ACHN (cell line): Measurements from ENCODE around the gene ZPR1.

ENCODE experiments used
- DNase-seq: peaks from one replicate; pipeline ENCODE4 v3.0.0-alpha.2; 2015
- in situ Hi-C: cut with HindIII; loops from 2 replicates; pipeline ENCODE4 v1.10.0; 2017; ENCODE audit warnings: low sequenced_read_pairs, low pct_ligation_motif_present, low pct_unique_long_range_greater_than_20kb

ZPR1 gene

DNA sequence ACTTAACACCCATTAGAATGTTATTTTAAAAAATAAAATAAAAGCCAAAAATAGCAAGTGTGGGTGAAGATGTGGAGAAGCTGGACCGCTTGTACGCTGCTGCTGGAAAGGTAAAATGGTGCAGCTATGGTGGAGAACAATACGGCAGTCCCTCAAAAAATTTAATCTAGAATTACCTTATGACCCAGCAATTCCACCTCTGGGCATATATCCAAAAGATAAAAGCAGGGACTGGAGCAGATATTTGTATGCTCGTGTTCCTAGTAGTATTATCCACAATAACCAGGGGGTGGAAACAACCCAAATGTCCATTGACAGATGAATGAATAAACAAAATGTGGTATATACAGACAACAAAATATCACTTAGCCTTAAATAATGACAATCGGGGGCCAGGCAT is 10.0 kb upstream of the ZPR1 start:
- DNase-seq, result no peak
- in situ Hi-C loops, result no loop called here

DNA sequence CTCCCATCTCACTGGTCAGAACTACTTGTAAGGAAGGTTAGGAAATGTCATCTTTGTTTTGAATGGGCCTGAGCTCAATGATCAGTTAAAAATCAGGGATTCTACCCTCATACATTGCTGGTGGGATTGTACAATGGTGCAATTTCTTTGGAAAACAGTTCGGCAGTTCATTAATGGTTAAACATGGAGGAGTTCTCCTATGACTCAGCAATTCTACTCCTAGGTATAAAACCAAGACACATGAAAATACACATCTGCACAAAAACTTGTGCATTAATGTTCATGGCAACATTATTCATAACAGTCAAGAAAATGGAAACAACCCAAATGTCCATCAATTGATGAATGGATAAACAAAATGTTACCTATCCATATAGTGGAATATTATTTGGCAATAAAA is 8.7 kb upstream of the ZPR1 start:
- no peak for DNase-seq
- in situ Hi-C loops, result no loop called here

DNA sequence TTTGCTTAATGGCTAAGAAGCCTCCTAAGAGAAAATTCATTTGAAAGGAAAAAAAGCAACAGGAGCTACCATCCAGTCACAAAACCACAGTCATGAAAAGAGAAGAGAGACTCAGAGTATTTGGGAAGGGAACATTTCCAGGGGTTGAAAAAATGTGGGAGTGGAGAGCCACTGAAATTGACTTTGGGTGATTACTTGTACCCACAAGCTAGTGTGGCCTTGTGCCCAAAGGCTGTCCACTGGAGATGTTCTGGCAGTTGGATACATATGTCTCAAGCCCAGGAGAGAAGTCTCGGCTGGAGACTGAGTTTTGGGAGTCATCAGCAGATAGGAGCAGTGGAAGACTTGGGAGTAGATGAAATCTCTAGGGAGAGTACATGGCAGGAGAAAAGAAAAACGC is 7.0 kb upstream of the ZPR1 start:
- in situ Hi-C loops, result no loop called here
- DNase-seq, result no peak

DNA sequence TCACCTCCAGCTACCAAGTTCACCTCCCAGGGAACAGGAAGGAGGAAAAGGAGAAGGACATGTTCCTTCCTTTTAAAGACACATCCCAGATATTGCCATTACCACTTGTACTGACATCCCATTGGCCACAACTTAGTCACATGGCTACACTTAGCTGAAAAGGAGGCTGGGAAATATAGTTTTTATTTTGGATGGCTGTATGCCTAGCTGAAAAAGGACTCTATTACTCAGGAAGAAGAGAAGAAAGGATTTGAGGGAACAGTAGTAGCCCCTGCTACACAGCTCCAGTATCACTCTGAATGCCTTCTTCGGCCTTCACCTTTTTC is 5.9 kb upstream of the ZPR1 start:
- in situ Hi-C loops, result no loop called here
- peak; percentile 16 for DNase-seq

DNA sequence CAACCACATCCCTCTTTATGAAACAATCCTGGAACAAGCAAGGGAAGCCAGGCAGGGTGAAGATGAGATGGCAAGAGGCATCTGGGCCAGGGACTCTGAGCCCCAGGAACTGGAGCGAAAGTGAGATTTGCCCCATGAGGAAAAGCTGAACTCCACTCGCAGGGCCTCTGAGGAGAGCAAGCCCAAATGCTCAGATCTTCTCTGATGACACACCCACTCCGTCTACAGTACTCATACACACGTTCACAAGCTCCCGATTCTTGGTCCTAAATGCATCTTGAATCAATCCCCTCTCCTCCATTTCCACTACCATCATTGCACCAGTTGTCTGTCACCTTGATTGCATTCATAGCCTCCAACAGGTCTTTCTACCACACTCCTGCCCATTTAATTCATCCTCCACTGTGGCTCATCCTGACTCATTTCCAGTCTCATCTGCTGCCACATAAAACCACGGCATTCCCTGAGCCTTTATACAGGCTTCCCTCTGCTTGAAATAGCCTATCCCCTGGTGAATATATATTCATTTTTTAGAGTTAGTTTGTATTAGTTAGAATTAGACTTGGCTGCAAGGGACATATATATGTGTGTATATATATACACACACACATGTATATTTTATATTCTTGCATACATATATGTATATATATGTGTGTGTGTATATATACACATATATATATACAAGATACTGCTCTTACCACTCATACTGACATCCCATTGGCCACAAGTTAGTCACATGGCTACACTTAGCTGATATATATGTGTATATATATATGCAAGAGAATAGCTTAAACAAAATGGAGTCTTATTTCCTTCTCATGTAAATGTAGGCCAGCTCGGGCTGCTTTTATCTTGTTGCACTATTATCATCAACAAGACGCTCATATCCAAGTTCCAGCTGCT is 5.3 kb upstream of the ZPR1 start:
- in situ Hi-C loops, result no loop called here
- peak; percentile 67 for DNase-seq

DNA sequence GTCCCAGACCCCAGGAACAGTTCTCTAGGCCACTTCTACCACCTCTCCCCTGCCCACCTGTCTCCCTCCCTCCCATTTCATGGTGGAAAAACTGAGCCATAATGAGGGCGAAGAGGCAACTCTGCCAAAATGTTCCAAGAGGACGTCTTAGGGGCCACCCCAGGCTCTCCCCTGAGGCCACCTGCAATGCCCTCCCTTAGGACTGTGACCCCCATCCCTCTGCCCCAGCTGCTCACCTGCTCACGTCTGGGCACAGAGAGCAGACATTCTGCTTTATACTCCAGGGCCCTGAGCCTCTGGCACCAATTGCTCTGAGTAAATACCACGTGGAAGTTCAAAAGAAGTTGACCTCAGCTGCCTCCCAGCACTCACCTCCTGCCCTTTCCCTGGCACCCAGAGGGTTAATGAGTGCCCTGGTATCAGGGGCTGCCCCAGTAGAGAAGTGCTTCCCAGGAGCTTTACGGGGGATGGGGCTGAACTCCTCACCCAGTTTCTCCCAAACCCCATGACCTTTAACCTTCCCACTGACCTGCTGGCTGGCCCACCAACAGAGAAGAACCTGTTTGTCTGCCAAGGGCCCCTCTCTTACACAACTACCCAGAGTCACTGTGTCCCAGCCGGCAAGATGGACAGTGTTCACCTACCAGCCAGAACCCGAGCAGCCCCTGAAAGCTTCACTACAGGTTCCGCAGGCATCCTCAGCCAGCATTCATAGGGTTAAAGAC is 4.5 kb upstream of the ZPR1 start:
- in situ Hi-C loops, result no loop called here
- DNase-seq, result no peak

DNA sequence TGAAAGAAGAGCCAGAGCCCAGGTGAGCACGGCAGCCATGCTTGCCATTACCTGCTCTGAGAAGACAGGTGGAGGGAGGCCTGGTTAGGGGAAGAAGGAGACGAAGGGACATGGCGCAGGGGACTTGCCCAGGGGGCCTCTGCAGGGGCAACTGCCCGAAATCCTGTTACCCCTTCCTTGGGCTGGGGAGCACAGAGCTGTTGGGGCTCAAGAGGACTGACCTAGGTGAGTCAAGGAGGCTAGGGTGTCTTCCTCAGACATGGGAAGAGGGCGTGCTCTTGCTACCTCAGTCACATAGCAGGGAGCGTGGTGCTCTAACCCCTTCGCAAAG is 4.0 kb upstream of the ZPR1 start, which contains the start of gene APOA5:
Gene APOA5 (minus strand): TSS at position 67 of the 331 bp plus-strand sequence. CDS start 19 bp downstream, at position 48.
- no peak for DNase-seq
- in situ Hi-C loops, result no loop called here

DNA sequence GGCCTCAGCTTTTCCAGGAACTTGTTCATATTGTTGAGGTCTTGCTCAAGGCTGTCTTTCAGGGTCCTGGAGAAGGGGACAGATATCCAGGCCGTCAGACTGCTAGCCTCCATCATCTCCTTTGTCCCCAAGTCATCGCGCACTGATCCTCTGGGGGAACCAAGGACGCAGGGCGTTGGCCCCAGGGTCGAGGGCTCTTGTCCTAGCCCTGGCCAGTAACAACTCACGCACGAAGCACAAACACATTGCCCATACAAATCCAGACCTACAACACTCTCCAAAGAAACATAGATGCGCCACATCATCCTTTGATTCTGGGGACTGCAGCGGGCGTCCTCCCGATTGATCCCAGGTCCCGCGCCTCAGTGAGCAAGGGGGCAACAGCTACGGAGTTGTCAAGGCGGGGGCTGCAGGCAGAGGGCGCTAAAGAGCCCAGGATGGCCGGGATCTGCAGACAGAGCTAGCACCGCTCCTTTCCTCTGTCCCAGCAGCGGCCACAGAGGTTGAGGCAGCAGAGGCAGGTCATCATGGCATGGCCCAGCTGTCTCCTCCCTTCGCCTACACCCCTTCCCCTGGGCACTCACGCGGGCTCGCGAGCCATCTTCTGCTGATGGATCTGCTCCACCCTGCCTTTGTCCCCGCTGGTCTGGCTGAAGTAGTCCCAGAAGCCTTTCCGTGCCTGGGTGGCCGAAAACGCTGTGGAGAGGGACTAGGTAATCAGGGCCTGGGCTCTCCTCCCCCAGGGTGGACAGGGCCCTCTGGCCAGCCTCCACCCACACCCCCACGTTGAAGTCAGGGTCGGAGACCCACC is 3.4 kb upstream of the ZPR1 start:
- peak; percentile 53 for DNase-seq
- in situ Hi-C loops, result no loop called here

DNA sequence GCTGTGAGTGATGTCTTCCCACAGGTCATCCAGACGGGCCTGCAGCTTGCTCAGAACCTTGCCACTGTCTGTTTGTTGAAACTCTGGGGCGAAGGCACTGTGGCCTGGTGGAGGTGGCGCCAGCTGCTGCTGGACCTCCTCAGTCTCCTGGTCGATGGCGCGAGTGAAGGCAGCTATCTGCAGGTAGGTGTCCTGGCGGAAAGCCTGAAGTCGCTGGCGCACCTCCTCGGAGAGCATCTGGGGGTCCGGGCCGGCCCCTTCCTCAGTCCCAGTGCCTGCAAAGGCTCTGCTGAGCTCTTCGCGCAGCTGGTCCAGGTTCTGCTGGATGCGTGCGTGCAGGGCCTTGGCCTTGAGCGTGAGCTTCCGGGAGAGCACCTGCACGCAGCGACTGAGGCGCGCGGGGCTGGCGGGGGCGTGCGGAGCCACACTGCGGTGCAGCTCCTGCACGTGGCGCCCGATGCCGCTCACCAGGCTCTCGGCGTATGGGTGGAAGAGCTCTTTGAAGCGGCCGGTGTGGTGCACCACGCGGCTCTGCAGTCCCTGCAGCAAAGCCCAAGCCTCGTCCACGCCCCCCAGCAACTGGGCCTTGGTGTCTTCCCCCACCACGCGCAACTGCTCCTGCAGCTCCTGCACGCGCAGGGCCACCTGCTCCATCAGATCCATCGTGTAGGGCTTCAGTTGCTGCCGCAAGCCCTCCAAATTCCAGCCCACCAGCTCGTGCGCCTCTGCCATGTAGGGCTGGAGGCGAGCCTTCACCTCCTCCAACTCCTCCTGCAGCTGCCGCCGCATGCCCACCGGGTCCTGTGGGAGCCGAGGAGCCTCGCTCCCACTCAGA is 2.6 kb upstream of the ZPR1 start:
- in situ Hi-C loops, result no loop called here
- DNase-seq, result no peak

DNA sequence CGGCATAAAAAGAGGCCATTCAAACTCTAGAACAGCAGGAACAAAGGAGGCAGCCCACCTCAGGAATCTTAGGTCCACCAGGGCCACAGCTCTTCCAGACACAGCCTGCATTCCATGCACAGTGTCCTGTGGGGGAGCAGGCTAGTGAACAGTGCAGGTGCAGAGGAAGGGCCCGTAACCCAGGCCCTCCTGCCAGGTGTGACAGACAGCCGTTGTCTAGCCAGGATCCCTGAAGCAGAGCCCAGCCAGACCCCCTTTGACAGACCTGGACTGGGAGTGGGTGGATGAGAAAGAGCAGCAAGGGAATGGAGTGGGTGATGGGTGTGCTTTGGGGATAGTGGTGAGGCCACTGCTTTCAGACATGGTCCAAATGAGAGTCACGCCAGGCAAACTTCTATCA is 1.2 kb upstream of the ZPR1 start:
- in situ Hi-C loops, result no loop called here
- DNase-seq, result no peak

DNA sequence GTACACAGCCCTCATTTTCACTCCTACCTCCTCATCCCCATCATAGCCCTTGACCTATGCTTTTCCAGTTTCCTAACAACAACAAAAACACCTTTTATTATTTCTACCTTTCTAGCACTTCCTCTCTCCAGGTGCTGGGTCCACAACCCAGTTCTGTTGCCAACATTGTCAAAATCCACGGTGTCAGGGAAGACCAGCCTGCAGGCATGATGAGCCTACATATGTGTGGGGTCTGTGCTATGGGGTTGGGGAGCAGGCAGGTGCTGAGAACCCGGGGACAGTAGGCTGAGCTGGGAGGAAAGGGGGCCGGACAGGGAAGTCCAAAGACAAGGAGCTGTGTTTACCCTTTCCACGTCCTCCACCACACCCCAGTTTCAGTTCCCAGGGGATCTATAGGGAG is 711 bp upstream of the ZPR1 start:
- no peak for DNase-seq
- in situ Hi-C loops, result no loop called here

DNA sequence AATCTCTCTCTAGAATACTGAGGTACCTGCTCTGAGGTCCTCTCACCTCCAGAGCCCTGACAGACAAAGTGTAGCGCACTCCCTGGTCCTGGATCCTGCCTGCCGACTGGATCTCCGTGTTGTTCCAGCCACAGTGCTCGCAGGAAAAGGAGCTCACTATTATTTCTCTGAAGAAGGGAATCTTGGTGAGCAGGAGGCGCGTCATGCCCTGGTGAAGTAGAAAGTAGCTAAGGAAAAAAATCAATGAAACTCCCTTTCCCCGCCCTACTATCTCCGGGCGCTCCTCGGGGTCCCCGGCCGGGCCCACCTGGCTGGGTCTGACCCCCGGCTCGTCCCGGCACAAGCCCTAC is 412 bp downstream of the ZPR1 start:
- in situ Hi-C loops, result no loop called here

DNA sequence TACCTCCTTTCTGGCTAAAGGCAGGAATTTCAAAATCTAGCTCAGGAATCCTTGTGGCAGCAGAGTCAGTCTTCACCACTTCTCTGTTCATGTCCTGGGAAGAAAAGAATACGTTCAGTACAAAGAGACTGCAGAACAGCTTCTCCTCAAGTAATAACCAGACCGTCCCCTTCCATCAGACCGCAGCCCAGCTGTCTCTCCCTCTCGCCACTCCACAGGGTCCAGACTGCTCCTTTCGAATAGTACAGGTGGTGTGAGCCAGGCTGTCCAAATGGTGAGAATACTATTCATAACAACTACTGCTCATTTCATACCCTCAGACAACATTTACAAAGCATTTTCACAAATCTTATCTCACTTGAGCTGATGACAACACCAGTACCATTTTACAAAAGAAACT is 857 bp downstream of the ZPR1 start:
- in situ Hi-C loops, result no loop called here
- no peak for DNase-seq

More for the DNA sequence above, 412 bp downstream of the ZPR1 start:
- no peak for DNase-seq

DNA sequence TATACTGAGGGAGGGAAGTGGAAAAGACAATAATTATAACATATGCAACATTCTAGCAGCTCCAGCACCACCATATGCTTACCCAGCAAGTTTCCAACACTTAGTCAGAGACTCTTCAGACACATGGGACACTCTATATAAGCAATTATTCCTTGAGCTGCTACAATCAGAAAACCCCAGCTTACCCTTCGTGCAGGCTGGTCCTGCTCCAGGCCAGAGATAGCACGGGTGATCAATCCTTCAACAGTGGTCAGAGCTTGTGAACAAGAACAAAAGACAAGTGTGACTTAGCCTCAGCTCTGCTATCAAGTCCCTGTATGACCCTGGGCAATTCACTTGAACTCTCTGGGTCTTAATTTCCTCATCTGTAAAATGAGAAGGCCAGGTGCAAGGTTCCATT is 1.5 kb downstream of the ZPR1 start:
- in situ Hi-C loops, result no loop called here
- no peak for DNase-seq

DNA sequence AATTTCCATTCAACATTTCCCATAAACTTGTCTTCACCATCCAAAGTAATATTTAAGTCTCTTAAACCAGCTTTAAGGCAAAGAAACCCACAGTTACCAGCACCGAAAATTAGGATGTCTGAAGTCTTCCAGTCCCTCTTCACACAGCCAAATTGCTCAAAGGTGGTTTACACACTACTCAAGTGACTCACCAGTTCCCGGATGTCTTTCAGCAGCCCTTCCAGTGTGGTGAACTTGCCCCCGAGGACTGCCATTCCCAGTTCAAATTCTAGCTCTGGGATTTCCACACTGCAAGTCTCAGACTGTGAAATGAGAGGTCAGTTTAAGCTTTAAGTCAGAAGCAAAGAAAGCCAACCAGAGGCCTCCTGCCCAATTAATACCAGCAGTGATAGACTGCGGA is 5.1 kb downstream of the ZPR1 start:
- in situ Hi-C loops, result no loop called here
- no peak for DNase-seq

DNA sequence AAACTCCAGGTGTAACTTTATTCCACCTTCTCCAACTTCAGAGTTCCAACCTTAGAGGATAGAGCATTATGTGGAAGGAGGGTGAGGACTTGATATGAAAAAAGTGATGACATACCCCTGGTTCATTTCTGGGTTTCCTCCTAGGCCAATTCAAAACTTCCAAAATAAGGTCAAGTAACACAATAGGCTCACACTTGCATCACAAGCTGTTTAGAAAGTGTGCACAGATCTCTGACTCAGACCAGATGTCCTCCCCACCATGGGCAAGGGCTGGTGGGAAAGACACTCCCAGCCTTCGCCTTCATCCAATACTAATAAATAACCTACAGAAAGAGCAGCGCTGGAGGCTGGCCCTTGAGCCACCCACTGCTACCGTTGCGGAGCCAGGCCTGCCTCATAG is 9.3 kb downstream of the ZPR1 start:
- no peak for DNase-seq
- in situ Hi-C loops, result no loop called here

DNA sequence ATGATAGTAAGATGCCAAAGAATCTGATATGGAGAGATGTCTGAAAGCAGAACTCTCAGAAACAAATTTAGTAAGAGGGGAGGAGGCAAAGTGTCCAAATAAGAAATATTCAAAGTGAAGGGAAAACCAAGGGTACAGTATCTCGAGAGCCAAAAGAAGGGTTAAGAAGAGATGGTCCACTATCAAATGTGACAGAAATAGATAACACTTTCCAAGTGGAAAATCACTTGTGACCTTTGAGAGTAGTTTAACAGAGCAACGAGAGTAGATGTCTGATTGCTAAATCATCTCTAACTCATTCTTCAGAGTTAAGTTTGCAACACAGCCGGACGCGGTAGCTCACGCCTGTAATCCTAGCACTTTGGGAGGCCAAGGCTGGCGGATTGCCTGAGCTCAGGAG is 10.8 kb downstream of the ZPR1 start:
- in situ Hi-C loops, result no loop called here
- no peak for DNase-seq

DNA sequence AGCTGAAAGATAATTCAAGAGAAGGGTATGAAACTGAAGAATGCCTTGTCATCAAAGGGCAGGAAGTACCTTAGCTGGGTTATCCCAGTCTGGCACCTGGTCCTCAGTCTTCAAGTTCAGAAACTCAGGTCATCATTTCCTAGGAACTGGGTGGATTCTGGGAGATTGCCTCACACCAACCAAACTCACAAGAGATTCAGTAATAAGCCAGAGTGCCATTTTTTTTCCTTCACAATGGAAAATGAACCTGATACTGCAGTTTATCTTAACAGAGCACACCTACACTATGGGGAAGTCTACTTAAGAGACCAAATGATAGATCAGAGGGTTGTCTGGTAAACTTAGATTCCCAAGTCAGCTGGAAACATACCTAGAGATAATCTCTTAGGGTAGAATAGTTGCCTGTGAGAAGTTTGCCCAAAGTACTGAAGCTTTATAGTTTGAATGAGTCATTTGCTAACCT is 11.3 kb downstream of the ZPR1 start:
- in situ Hi-C loops, result no loop called here
- no peak for DNase-seq

DNA sequence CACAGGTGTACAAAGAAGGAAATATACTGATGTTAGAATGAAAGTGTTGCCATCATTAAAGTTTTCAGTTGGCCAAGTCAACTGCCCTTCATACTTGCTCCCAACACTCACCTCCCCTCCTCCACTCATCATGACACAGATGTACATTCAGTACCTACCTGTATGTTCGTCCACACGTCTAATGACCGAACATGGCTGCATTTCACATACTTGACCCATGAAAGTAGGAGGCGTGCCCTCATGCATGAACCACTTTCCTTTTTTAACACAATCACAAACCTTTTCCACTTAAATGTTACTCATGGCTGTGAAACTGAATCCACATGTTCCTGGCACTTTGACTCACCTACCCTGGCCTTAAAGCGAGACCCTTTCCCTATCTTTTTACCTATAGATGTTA is 11.8 kb downstream of the ZPR1 start:
- no peak for DNase-seq
- in situ Hi-C loops, result no loop called here
